OCI-M2 (cell line): Measurements from ENCODE around the gene PCBP3.
A peak's percentile ranks its signal among the peaks of the same experiment; 100 is the strongest.
"Not testable (repeated sequence)": the region's sequence is repeated elsewhere in the genome, so short reads cannot be mapped to it uniquely, and the experiment has no call there.

Experiments used
- DNase-seq: peaks from one replicate; lab custom pipeline; 2025; ENCODE audit not compliant: unreplicated experiment; lab: John Stamatoyannopoulos, UW

Gene PCBP3

DNA sequence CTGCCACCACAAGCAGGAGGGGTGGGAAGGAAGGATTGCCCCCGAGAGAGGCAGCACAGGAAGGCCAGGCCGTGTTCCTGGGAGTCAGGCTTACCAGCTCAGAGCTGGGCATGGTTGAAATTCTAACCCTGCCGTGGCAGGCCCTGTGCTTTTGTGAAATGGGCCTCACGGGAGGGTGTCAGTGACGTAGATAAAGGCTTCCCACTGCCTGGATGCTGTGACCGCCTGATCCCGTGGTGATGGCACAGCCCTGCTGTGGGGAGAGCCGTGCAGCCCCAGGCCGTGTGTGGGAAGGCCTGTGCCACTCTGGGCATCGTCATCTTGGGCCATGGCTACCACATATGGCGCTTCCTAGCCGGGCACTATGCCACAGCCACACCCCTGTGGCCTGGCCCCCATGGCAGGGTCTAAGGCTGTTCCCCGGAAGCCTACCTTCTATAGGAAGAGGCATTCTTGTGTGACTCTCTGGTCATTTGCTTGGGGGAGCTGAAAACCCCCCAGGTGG is 161.3 kb downstream of the PCBP3 start:
- DNase-seq, result no peak

DNA sequence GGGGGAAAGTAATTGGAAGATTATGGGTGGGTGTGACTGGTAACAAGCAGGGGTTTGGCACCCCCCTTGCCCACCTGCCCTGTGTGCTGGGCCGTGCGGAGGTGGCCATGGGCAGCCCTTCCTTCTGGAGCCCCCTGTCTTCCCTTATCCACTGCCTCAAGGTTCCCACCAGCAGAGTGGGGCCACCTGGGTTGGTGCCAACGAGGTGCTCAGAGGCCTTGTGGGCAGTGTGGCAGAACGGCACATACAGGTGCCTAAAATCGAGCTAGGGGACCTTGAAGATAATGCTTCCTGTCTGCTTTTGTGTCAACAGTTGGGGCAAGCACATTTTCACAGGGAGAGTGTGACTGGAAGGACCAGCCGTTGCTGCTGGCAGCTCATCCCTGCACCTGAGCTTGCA is 161.8 kb downstream of the PCBP3 start:
- no peak for DNase-seq

DNA sequence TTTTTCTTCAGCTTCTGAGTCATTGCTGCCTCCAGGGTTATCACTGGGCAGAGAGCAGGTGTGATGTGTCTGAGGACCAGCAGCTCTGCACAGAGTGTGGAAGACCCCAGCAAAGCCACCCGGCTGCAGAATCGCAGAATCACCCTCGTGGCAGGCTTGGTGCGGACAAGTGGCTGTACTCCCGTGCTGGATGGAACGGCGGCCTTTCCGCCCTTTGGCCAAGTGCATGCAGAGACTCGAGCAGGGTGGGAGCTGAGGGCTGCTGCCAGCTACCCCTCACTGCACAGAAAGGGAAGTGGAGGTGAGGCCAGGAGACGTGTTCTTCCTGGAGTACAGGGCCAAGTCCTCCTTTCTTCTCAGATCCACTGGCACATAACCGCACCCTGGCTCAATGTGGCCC is 162.5 kb downstream of the PCBP3 start:
- no peak for DNase-seq

DNA sequence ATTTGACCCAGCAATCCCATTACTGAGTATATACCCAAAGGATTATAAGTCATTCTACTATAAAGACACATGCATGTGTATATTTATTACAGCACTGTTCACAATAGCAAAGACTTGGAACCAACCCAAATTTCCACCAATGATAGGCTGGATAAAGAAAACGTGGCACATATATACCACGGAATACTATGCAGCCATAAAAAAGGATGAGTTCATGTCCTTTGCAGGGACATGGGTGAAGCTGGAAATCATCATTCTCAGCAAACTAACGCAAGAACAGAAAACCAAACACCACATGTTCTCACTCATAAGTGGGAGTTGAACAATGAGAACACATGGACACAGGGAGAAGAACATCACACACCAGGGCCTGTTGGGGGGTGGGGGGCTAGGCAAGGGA is 165.1 kb downstream of the PCBP3 start:
- DNase-seq, result not testable (repeated sequence)

DNA sequence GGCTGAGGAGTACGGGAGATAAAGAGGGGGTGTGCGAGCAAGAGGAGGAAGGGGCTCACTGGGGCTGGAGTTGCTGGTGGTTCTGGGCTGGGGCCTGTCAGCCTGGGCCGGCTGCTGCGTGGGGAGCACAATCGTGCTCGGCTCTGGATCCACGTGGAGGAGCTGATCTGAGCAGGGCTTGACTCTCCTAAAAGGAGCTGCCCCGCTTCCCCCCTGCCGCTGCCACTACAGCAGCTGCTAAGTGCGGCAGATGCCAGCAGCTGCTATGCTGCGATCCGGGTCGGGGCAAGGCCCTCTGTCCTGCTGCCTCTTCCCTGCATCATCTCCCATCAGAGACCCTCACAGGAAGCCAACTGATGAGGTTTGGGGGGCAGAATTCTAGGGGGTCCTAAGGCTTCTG is 165.9 kb downstream of the PCBP3 start:
- DNase-seq, result no peak

DNA sequence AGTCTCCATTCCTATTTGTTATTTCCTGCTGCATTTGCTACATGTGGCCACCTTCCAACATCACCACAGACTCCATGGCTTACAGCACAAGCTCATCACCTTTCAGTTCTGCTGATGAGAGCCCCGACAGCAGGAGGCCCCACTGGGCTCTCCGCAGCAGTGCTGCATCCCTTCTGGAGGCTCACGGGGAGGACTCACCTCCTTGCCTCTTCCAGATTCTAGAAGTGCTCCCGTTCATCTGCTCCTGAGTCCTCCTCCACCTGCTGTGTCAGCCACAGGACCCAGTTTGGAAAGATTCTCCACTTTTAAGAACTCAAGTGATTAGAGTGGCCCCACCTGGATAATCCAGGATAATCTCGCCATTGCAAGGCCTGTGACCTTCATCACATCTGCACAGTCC is 167.6 kb downstream of the PCBP3 start:
- no peak for DNase-seq

DNA sequence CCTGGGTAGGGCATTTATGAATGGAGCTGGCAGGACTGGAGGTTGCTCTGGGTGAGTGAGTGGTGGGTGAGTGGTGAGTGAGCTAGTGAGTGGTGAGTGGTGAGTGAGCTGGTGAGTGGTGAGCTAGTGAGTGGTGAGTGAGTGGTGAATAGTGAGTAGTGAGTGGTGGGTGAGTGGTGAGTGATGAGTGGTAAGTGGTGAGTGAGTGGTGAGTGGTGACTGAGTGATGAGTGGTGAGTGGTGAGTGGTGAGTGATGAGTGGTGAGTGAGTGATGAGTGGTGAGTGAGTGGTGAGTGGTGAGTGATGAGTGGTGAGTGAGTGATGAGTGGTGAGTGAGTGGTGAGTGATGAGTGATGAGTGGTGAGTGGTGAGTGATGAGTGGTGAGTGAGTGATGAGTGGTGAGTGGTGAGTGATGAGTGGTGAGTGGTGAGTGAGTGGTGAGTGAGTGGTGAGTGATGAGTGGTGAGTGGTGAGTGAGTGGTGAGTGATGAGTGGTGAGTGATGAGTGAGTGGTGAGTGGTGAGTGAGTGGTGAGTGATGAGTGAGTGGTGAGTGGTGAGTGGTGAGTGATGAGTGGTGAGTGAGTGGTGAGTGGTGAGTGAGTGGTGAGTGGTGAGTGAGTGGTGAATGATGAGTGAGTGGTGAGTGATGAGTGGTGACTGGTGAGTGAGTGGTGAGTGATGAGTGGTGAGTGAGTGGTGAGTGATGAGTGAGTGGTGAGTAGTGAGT is 170.8 kb downstream of the PCBP3 start:
- DNase-seq, result not testable (repeated sequence)

DNA sequence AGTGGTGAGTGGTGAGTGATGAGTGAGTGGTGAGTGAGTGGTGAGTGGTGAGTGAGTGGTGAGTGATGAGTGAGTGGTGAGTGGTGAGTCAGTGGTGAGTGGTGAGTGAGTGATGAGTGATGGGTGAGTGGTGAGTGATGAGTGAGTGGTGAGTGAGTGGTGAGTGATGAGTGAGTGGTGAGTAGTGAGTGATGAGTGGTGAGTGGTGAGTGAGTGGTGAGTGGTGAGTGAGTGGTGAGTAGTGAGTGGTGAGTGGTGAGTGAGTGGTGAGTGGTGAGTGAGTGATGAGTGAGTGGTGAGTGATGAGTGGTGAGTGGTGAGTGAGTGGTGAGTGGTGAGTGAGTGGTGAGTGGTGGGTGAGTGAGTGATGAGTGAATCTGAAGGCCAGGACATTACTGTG is 172.3 kb downstream of the PCBP3 start:
- not testable (repeated sequence) for DNase-seq

DNA sequence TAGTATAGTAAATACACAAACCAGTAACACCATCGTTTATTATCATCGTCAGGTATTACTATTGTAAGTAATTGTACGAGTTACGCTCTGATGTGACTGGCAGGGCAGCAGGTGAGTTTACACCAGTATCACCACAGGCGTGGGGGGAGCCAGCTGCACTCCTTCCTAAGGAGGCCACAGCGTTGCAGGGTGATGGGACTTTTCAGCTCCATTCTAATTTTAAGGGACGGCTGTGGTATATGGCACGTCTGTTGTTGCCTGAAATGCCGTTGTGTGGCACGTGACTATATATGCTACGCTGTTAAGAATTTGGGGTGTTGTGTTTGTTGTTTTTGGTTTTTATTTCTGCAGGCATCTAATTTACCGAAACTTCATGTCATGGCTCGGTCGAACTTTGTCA is 173.3 kb downstream of the PCBP3 start:
- no peak for DNase-seq

DNA sequence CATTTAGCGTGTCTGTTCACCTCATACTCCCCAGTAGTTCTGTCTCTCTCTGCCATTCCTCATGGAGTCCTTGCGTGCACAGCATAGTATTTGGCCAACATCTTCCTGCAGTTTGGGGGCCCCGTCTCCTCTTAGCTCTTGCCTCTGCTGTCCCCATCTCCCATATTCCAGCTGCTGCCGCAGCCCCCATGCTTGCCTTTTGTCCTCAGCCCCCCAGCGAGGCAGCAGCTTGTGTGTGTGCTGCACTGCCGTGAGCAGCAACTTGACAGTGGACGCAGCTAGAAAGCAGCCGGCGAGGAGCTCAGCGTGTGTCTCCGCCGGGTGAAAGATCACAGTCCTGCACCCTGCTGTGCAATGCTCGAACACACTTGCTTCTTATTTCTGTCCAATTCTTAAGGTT is 173.8 kb downstream of the PCBP3 start:
- DNase-seq, result no peak

DNA sequence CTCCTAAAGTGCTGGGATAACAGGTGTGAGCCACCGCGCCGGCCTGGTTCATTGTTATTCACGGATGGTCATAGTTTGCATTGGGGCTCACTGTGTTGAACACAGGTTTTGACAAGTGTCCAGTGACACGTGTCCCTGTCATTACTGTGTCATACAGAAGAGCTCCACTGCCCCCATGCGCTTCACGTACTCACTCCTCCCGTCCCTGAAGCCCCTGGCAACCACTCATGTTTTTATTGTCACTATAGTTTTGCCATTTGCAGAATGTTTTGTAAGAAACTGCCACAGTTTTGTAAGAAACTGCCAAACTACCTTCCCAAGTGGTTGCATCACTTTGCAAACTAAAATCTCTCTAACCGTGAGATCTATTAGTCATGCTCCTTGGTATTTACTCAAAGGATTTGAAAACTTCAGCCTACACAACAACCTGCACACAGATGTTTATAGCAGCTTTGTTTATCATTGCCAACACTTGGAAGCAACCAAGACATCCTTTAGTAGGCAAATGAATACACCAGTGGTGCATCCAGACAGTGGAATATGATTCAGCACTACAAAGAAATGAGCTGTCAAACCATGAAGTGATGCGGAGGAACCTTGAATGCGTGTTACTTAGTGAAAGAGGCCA is 174.9 kb downstream of the PCBP3 start:
- DNase-seq, result no peak

DNA sequence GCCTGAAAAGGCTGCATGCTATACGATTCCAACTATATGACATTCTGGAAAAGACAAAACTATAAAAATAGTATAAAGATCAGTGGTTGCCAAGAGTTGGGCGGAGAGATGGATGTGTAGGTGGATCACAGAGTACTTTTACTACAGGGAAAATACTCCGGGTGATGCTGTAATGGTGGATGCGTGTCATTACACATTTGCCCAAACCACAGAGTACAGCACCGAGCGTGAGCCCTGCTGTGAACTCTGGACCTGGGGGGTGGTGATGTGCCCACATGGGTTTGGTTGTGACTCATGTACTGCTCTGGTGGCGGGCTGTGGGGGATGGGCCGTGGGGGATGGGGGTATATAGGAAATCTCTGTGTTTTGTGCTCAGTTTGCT is 175.4 kb downstream of the PCBP3 start:
- DNase-seq, result no peak

DNA sequence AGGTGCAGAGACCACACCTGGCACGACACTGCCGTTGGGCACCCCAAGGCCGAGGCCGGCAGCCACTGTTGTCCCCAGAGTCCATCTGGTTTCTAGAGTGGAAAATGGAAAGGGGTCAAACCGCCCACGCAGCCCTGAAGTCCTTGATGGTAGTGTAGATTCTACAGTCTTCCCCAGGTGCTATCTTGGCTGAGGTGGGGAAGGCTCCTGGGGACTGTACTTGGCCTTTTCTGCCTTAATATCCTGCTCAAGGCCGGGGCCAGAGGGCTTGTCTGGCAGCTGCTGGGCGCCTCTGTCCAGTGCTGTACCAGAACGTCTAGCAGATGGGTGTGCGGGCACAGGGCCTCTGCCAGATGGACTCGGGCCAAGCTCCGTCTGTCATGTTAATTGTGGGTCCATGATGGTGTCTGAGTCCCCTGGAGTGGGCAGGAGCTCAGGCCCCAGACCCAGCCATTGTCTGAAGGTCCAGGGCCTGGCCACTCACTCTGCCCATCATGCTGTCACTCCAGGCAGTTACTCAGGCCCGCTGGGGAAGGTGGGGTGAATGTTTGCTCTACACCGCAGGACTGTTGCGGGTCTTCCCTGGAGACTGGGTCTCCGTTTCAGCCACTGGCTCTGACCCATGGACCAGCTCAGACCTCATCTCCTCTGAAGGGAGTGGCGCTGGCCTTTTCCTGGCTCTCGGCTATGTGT is 176.1 kb downstream of the PCBP3 start:
- no peak for DNase-seq

DNA sequence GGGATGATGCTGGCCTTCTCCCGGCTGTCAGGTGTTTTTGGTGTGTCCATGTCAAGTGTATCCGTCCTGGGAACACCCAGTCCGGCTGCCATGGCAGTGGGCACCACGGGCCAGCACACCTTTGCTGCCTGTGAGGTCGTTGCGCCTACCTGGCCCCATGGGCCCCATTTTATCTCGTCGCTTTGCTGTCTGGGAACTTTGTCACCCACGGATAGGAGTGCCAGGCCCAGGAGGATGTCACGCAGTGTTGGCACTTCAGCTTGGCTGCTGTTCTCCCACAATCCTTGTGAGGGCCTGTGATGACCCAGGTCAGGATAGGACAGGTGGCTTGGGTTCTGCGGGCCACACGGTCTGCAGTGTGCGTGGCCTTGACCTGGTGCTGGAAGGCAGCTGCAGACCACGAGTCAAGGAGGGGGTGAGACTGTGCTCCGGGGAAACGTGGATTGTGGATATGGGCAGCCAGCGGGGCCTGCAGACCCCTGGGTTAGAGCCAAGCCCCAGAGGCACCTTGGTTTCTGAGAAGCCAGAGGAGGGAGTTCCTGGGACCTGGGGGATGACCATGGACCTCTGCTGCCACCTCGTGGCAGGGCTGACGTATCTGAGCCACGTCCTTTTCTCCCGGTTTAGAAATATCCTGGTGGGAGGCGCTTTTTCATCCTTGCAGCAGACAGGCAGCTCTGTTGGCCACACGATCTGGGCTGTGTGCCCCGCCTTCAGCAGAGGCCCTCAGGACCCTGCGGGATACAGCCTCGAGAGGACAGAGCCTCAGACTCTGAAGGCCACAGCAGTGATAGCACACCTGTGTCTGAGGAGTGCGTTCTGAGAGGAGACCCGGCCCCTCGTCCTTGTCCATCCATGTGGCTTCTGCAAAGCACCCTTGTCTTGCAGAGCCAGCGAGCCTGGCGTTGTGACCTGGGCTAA is 176.9 kb downstream of the PCBP3 start:
- DNase-seq, result peak; percentile 95

DNA sequence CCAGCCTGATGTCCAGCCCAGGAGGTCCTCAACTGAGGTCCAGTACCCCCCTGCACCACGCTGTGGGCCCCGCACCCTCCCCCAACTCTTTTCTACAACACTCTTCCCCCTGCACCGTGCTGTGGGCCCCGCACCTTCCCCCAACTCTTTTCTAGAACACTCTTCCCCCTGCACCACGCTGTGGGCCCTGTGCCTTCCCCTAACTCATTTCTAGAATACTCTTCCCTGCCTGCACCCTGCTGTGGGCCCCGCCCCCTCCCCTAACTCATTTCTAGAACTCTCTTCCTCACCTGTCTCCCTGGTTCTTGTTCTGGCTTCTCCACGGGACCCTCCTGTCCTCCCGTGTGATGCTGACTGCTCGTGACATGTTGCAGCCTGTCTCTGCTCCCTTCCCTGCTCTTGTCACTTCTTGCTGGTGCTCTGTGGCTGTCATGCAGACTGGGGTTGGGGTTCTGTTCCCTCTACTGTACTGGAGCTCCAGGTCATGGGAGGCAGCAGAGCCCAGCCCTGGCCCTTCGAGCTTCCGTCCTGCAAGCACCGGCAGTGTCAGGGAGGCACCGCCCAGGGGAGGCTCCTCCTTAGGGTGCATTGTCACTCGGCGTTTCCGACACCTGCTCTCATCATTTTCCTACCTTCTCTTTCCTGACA is 177.9 kb downstream of the PCBP3 start:
- no peak for DNase-seq

DNA sequence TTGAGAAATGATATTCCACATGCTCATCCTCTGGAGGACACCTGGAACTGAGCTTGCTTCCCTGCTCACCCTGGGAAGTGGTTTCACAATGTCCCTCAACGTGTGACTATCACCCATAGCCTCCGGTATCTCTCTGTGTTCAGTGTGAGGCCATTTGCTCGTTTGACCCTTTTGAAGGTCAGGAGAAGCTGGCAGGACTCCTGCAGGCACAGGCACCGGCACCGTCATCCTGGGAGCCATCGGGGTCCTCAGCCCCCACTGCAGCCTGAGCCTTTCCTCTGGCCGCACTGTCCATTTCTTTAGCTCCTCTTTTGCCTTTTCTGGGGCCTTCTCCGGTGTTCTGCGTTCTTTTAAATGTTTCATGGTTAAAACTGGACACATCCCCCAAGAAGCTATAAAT is 178.5 kb downstream of the PCBP3 start:
- no peak for DNase-seq

DNA sequence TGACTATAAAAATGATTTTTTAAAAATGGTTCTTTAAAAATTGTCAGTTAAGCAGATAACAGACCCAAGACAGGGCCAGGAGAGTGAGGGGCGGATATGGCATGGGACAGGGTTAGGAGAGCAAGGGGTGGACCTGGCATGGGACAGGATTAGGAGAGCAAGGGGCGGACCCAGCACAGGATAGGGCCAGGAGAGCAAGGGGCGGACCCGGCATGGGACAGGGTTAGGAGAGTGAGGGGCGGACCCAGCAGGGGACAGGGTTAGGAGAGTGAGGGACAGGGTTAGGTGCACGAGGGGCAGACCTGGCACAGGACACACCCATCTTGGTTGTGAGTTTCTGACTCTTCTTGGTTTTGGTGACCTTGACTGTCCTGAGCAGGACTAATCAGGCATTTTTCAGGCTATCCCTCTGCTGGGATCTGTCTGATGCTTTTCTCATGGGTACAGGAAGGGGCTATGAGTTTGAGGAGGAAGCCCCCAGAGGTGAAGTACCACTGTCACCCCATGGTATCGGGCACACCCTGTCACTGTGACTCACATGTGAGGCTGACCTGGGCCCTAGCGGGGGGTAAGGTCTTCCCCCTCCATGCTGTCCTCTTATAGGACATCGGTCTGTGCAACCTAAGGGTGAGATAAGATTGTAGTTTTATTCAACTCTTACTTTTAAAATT is 179.0 kb downstream of the PCBP3 start:
- DNase-seq, result no peak

DNA sequence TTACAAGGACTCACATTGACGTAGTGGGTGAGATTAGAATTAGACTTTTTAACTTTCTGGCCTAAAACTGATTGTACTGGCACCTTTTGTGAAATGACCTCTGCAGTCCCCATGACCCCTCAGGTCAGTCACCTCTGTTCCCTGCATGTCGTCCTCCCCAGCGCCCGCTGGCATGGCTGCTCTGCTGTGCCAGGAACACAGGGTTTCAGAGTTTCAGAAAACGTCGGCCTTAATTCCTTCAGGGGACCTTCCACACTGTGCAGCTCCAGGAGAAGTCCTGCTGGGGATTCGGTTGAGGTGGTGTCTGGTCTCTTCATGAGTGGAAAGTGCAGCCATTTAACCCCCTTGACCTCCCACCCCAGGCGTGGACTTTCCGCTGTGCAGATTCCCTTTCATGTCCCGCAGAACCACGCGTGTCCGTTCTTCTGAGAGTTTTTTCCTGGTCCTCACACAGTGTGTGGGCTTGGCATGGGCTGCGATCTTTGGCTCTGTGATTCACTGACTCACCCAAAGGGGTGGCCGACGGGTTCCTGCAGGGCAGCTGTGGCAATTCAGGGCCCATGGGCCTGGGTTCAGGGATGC is 179.7 kb downstream of the PCBP3 start:
- no peak for DNase-seq

DNA sequence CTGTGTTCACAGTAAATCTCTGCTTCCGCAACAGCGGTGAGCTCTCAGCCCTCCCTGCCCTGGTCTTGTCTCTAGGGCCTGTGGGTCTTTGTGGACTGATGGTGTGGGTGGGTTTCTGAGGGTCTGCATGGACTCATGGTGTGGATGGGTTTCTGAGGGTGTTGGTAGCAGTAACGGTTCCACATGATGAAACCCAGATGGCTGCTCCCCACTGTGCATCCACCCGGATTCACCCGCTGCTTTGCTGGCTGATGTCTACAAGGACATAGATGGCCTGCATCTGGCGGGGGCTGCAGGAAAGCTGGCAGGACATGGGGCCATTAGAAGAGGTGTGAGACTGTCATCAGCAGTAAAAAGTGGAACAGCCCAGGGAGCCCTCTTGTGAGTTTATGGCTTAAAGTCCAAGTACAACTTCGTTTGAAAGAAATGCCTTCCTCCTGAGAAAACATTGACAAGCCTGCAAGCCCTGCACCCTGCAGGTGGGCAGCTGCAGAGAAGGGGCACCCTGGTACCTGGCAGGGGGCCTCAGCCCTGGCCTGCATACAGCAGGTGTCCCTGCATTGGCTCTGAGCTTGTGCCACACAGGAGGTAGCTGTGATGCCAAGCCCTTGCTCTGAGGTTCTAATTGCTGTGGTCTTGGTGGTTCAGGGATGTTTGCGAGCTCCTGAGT is 181.2 kb downstream of the PCBP3 start:
- no peak for DNase-seq
